Lower leg skin (tissue), 4 donors: ENCODE data around the gene RSAD2. TPM values are rescaled to one million over a fixed set of nuclear protein-coding genes. Genes with fewer than 3 reads are reported as not detected.

Source experiments
- DNase-seq, 2 donors: peaks; one replicate each; pipeline ENCODE4 v3.0.0-alpha.2; 2019; ENCODE audit warnings: low spot score in 2 of 2
- H3K4me3 ChIP-seq: fragments of 200-600 bp; sonication (generic); 2 replicates; pipeline ENCODE4 v1.5.1; 2017; ENCODE audit warnings: mild to moderate bottlenecking, low read depth; ENCODE audit not compliant: poor library complexity, severe bottlenecking
- POLR2A ChIP-seq, 2 donors: fragments of 450-650 bp; IDR thresholded peaks; one replicate each; pipeline ENCODE4 v1.6.1; 2016 to 2017; ENCODE audit warnings: antibody characterized with exemption in 2 of 2, mild to moderate bottlenecking in 1 of 2, moderate library complexity in 1 of 2
- WGBS, 2 donors: methylation state at CpG; one replicate each; pipeline ENCODE4 v1.1.5; 2018; 5-methylcytosine and 5-hydroxymethylcytosine counted together
- intact Hi-C: fragments of 100-400 bp; cut with DNase I; formaldehyde crosslinking; loops from one replicate; pipeline ENCODE4 v1.15.0; 2023; ENCODE audit warnings: low total_unique reads
- total RNA-seq, 4 donors: library from RNA; depleted of rRNA; stranded (reverse); fragments of >200 nt; gene quantifications; one replicate each; pipeline ENCODE4 v1.1.0, GENCODE V29; 2016
- TF ChIP-seq, protein P1 (sequence below), 3 donors: fragments of 450-650 bp; IDR thresholded peaks; one replicate each; pipeline ENCODE4 v1.5.1; 2016; ENCODE audit warnings: antibody characterized with exemption in 3 of 3, mild to moderate bottlenecking in 3 of 3, moderate library complexity in 2 of 3

The RSAD2 gene
- total RNA-seq, 4 donors from 2014 or later = 0.08 to 1.5 (median 0.45) TPM; not detected in 1

DNA sequence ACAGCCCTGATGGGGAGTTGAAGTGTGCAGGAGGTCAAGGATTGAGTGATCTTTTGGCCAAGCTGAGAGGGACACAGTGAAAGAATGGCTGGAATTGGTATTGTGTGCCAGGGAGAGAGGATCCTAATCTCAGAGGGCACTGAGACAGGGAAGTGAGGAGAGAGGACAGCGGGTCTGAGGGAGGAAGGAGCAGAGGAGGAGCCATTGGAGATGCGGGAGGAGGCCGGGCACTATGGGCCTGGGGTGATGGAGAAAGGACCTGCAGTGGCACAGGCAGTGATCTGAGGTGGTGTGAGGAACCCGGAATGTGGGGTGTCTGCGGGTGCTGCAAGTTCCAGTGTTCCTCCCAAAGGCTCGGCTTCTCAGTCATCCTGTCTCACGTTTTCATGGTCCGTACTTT lies 66.4 kb downstream of the RSAD2 start:
- TF ChIP-seq, protein P1, sequence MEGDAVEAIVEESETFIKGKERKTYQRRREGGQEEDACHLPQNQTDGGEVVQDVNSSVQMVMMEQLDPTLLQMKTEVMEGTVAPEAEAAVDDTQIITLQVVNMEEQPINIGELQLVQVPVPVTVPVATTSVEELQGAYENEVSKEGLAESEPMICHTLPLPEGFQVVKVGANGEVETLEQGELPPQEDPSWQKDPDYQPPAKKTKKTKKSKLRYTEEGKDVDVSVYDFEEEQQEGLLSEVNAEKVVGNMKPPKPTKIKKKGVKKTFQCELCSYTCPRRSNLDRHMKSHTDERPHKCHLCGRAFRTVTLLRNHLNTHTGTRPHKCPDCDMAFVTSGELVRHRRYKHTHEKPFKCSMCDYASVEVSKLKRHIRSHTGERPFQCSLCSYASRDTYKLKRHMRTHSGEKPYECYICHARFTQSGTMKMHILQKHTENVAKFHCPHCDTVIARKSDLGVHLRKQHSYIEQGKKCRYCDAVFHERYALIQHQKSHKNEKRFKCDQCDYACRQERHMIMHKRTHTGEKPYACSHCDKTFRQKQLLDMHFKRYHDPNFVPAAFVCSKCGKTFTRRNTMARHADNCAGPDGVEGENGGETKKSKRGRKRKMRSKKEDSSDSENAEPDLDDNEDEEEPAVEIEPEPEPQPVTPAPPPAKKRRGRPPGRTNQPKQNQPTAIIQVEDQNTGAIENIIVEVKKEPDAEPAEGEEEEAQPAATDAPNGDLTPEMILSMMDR (IDR thresholded peaks at IDR 0.05) = no peak
- no peak for TF ChIP-seq POLR2A (IDR thresholded peaks at IDR 0.05)
- no peak for DNase-seq
- no peak overlapping the region for H3K4me3 ChIP-seq
- intact Hi-C loops = no loop called here
- WGBS, 2 donors = 95 to 99% methylated on average over 8 of the region's 8 CpGs

DNA sequence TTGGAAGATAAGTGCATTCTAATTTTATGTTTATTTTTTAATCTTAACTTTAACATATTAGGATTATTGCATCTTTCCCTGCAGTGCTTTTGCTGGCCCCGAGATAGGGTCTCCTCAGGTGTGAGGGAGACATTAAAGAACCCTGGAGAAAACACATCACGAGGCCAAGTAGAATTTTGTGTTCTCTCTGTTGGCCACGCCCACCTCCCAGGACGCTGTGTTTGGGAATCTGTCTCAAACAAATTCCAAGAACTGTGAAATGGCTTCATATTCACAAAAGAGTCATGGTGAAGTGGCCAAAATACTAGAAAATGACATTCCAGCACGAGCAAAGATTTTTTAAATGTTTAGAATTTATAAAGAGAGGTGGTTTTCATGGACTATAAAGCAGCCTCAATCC lies 67.0 kb downstream of the RSAD2 start:
- TF ChIP-seq, protein P1 (IDR thresholded peaks at IDR 0.05) = no peak
- TF ChIP-seq POLR2A (IDR thresholded peaks at IDR 0.05) = no peak
- WGBS, 2 donors = 67 to 71% methylated on average over 5 of the region's 5 CpGs
- no peak for DNase-seq
- intact Hi-C loops = no loop called here
- no peak overlapping the region for H3K4me3 ChIP-seq

DNA sequence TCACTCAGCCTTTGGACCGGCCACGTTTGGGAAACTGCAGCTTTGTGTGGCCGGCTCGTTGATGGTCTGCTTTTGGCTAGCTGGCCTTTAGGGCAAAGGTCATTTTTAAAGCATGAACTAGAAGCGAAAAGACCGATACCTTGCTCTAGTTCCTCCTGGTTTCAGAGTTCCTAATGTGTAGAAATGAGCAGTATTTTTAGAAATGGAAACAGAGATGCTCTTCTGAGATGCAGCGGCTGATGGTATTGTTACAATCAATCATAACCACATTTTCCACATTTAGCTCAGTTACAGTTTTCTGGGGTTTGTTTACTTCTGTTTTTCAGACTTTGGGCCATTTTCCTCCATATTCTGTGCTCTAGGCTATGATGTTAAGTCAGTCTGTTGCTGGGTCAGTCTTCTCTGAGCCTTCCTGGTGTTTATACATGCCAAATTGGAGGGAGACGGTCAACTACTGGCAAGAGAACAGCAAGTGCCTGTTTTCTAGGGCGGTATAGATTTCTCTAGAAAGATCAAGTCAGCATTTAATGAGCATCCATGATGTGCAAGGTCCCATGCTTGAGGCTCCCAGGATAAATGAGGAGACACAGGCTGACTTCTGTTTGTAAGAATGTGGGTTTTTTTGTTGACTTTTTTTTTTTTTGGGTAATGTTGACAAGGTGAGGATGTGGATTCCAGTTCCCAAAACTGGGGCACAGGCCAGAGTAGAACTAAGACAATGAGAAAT lies 67.7 kb downstream of the RSAD2 start:
- TF ChIP-seq, protein P1 (IDR thresholded peaks at IDR 0.05) = no peak
- no peak for TF ChIP-seq POLR2A (IDR thresholded peaks at IDR 0.05)
- WGBS, 2 donors = 77 to 78% methylated on average over 9 of the region's 9 CpGs
- DNase-seq = no peak
- H3K4me3 ChIP-seq = no peak overlapping the region
- intact Hi-C loops = no loop called here

DNA sequence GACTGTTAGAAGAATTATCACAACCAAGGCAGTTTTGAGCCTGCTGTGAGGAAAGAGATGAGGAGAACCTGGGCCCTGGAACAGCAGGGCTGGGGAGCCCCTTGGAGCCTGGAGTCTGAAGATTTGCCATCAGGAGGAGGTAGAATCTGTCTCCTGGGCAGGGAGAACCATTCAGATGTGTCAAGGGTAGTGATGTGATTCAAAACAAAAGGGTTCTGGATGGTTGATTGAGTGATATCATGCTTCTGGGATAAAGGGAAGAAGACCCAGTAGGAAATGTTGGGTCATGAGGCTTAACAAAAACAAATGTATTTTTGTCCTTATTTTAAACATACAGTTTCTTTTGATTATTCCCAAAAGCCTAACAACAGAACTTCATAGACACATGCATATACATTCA lies 68.2 kb downstream of the RSAD2 start:
- H3K4me3 ChIP-seq = no peak overlapping the region
- TF ChIP-seq, protein P1 (IDR thresholded peaks at IDR 0.05) = no peak
- TF ChIP-seq POLR2A (IDR thresholded peaks at IDR 0.05) = no peak
- intact Hi-C loops = no loop called here
- no peak for DNase-seq

DNA sequence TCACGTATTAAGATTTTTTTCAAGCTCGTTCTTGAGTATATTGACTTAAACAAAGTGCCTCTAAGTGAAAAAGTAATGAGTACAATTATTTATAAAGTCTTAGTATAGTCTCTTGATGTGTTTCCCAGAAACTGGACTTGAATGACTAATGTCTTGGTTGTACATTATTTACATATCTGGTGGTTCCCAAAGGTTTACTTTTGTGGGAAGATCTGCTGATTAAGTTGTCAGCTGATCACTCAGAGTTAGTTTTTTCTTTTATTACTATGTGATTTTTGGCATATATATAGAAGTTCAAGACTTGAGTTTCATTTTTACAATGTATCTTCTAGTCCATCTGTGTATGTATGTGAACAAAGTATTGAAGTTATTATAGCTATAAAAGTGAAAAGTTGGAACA lies 69.1 kb downstream of the RSAD2 start:
- WGBS, 2 donors = 83 to 86% methylated on average over 2 of the region's 2 CpGs
- intact Hi-C loops = no loop called here
- no peak for TF ChIP-seq POLR2A (IDR thresholded peaks at IDR 0.05)
- TF ChIP-seq, protein P1 (IDR thresholded peaks at IDR 0.05) = no peak
- no peak for DNase-seq
- H3K4me3 ChIP-seq = no peak overlapping the region

Other genes with a start within 250 kb of the RSAD2 start
- gene CMPK2, start 11.9 kb upstream of the RSAD2 start, total RNA-seq = 1 to 10 TPM in 3 of 4 donors, under 1 TPM in 1; 0.30 to 3.7 (median 2.3) TPM
- 10 to 100 TPM in 1 of 4 donors, 1 to 10 TPM in 3; 5.2 to 10.9 (median 7.6) TPM for gene RNF144A, start 39.6 kb downstream of the RSAD2 start, total RNA-seq